ENCODE measurements around the gene SLC35F3.
"Not testable (repeated sequence)": the region's sequence is repeated elsewhere in the genome, so short reads cannot be mapped to it uniquely, and the experiment has no call there.

SLC35F3 gene

DNA sequence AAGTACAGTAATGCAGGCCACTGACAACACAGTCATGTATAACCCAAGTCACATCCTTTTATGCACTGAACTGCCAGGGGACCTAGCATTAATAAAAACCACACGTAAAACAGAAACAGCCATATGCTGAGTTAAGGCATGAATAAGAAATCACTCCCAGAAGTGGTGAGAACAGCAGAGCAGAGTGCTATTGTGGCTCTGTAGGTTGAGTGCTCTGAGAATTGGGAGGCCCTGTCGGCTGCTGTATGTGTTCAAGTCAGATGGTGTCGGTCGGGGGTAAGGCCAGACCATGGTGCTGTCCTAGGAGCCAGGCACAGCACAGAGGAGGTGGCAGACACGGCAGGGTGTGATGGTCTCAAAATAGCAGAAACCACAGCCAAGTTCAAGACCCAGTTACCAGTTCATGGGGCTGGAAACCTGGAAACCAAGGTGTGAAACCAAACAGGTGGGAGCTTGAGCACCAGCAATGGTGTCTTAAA is 342.2 kb downstream of the SLC35F3 start:
- peaks cover 7% of the 10 kb centered on the region for H3K27me3 Mint-ChIP-seq

DNA sequence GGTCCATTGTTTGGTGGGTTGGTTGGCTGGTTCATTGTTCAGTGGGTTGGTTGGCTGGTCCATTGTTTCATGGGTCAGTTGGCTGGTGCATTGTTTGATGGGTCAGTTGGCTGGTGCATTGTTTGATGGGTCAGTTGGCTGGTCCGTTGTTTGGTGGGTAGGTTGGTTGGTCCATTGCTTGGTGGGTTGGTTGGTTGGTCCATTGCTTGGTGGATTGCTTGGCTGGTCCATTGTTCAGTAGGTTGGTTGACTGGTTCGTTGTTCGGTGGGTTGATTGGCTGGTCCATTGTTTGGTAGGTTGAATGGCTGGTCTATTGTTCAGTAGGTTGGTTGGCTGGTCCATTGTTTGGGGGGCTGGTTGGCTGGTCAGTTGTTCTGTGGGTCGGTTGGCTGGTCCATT is 343.3 kb downstream of the SLC35F3 start:
- peaks cover 22% of the 10 kb centered on the region for H3K4me1 Mint-ChIP-seq
- not testable (repeated sequence) for H3K27ac Mint-ChIP-seq; H3K36me3 Mint-ChIP-seq; ATAC-seq (ENCODE audit: low read depth); DNase-seq (ENCODE audit: low spot score in 2 of 2); H3K27me3 Mint-ChIP-seq; H3K9me3 Mint-ChIP-seq; H3K4me3 Mint-ChIP-seq

More for the DNA sequence above, 342.2 kb downstream of the SLC35F3 start:
- no peak overlapping the region for H3K27ac Mint-ChIP-seq
- DNase-seq (ENCODE audit: low spot score in 2 of 2) (no peak), ATAC-seq (ENCODE audit: low read depth) (peak; percentile 80)
- H3K36me3 Mint-ChIP-seq = no peaks in the 10 kb centered on the region
- peak overlapping the region; percentile 15 for H3K4me3 Mint-ChIP-seq
- H3K9me3 Mint-ChIP-seq = peaks cover 9% of the 10 kb centered on the region
- peaks cover 22% of the 10 kb centered on the region for H3K4me1 Mint-ChIP-seq

DNA sequence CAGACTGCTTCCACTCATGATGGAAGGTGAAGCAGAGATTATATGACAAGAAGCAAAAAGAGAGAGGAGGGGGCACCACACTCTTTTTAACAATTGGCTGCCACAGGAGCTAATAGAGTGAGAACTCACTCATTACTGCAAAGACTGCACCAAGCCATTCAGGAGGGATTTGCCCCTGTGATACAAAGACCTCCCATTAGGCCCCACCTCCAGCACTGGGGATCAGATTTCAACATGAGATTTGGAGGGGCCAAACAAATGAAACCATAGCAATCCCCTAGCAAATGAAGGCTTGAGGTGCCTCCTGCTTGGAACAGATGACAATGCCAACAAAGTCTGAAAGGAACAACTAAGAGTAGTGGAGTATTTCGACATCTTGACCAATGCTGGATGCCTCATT is 346.3 kb downstream of the SLC35F3 start:
- H3K4me1 Mint-ChIP-seq = peaks cover 12% of the 10 kb centered on the region
- ATAC-seq (ENCODE audit: low read depth) (no peak), DNase-seq (ENCODE audit: low spot score in 2 of 2) (no peak)
- no peak overlapping the region for H3K27ac Mint-ChIP-seq
- peaks cover 9% of the 10 kb centered on the region for H3K9me3 Mint-ChIP-seq
- H3K4me3 Mint-ChIP-seq = no peak overlapping the region
- H3K27me3 Mint-ChIP-seq = peaks cover 9% of the 10 kb centered on the region
- H3K36me3 Mint-ChIP-seq = no peaks in the 10 kb centered on the region

DNA sequence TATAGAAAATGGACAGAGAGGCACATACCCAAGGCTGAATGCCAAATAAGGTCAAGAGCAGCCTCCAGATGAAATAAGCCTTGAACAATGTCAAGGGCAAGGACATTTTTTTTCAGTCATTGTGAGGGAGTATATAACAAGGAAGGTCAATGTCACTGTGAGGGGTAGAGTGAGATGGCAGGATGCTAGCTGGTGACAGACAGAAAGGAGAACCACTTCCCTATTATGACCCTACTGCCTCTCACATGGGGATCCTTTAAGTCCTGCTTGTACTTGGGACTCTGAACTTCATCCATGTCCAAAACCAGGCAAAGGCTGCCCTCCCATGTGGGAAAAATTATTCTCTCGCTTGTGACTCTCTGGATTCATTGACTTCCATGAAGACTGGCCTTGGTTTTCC is 349.3 kb downstream of the SLC35F3 start:
- Mint-ChIP-seq H3K27me3 (peaks cover 9% of the 10 kb centered on the region), H3K27ac (no peak overlapping the region), H3K9me3 (peaks cover 6% of the 10 kb centered on the region), H3K36me3 (no peaks in the 10 kb centered on the region), H3K4me3 (no peak overlapping the region), H3K4me1 (no peaks in the 10 kb centered on the region)
- DNase-seq (ENCODE audit: low spot score in 2 of 2) = no peak
- ATAC-seq (ENCODE audit: low read depth) = no peak

DNA sequence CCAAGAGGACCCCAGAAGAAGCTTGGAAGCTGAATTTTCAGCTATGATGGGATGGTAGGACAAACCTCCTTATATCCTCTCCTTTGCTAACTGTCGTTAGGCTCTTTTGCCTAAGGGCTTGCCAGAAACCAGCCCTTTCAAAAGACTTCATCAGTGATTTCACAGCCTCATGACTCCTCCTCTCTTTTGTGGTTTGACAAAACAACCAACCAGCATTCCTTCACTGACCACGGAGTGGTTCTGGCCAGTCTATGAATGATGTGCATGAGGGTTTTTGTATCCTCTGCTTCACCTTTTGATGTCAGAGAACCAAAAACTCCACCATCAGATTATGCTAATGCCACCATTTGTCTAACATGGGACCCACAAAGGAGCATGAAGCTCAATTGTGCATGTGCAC is 351.9 kb downstream of the SLC35F3 start:
- no peak for ATAC-seq (ENCODE audit: low read depth)

GRCh38 chr1:234258071-234258470 is 353.6 kb downstream of the SLC35F3 start:
- DNase-seq (ENCODE audit: low spot score in 2 of 2) = no peak
- peaks cover 13% of the 10 kb centered on the region for H3K27me3 Mint-ChIP-seq
- peaks cover 6% of the 10 kb centered on the region for H3K9me3 Mint-ChIP-seq
- H3K27ac Mint-ChIP-seq = no peak overlapping the region
- no peaks in the 10 kb centered on the region for H3K36me3 Mint-ChIP-seq
- no peak for ATAC-seq (ENCODE audit: low read depth)
- H3K4me3 Mint-ChIP-seq = no peak overlapping the region
- peaks cover 2% of the 10 kb centered on the region for H3K4me1 Mint-ChIP-seq

More for the DNA sequence above, 351.9 kb downstream of the SLC35F3 start:
- peaks cover 2% of the 10 kb centered on the region for H3K4me1 Mint-ChIP-seq
- H3K27ac Mint-ChIP-seq = no peak overlapping the region
- H3K36me3 Mint-ChIP-seq = no peaks in the 10 kb centered on the region
- peaks cover 9% of the 10 kb centered on the region for H3K27me3 Mint-ChIP-seq
- H3K4me3 Mint-ChIP-seq = no peak overlapping the region
- DNase-seq (ENCODE audit: low spot score in 2 of 2) = no peak
- H3K9me3 Mint-ChIP-seq = peaks cover 6% of the 10 kb centered on the region

DNA sequence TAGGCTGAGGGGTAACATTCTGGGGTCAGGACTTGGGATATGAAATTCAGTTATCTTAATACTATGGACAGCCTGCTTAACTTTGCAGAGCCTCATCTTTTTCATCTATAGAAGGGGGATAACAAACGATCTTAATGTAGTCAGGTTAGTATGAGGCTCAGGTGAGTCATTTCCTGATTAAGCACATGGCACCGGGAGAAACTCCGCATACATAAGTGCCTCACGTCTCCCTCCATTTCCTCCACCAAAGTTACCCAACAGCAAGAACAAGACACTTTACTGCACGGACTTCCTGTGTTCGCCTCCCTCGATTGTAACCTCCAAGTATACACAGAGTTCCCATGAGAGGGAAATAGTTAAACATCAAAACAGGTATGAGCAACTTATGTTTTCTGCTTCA is 356.1 kb downstream of the SLC35F3 start:
- DNase-seq (ENCODE audit: low spot score in 2 of 2) (no peak), ATAC-seq (ENCODE audit: low read depth) (no peak)
- peaks cover 2% of the 10 kb centered on the region for H3K4me1 Mint-ChIP-seq
- no peak overlapping the region for H3K27ac Mint-ChIP-seq
- H3K27me3 Mint-ChIP-seq = peaks cover 18% of the 10 kb centered on the region
- H3K36me3 Mint-ChIP-seq = no peaks in the 10 kb centered on the region
- H3K9me3 Mint-ChIP-seq = peaks cover 6% of the 10 kb centered on the region
- no peak overlapping the region for H3K4me3 Mint-ChIP-seq

DNA sequence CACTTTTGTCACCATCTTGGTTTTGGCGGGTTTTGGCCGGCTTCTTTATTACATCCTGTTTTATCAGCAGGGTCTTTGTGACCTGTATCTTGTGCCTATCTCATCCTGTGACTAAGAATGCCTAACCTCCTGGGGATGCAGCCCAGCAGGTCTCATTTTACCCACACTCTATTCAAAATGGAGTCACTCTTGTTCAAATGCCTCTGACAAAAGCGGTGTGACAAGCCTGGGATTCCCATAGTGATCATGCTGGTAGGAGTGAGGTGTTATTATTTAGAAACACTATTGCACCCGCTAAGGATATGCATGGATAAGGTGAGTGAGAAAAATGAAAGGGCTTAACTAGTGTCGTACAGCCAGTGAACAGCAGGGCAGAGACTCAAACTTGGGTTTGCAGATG is 357.1 kb downstream of the SLC35F3 start:
- DNase-seq (ENCODE audit: low spot score in 2 of 2) = no peak
- Mint-ChIP-seq H3K27ac (no peak overlapping the region), H3K36me3 (no peaks in the 10 kb centered on the region), H3K9me3 (peaks cover 6% of the 10 kb centered on the region), H3K27me3 (peaks cover 21% of the 10 kb centered on the region), H3K4me3 (no peak overlapping the region), H3K4me1 (peaks cover 5% of the 10 kb centered on the region)
- no peak for ATAC-seq (ENCODE audit: low read depth)

DNA sequence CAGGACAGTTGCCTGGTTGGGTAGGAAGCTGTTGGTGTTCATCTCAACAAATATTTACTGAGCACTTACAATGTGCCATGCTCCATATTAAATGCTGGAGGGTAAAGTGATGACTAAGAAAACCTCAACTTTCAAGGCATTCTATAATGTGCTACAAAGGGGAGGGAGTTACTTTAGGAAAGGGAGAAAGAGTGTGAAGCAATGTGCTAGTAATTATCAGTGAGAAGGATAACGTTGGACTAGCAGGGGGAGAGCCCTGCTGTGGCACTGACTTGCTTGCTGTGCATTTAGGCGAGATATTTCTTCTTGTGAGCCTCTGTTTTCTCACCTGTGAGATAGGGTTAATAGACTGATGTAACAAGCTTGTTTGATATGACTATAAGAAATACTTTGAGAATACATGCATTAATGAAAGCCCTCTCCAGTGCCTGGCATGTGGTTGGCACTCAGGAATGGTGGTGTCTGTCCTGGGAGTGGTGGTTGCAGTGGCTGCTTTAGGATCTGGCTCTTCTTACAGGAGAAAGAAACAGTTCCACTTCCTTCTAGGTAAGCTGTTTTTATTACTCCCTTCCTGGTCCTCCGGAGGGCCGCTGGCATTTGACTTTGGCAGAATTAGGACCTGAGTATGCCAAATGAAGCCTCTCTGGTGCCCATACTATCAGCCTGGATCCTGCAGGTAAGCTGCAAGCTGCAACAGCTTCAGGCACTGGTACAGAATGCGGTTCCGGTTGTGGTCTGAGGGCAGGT is 357.7 kb downstream of the SLC35F3 start:
- Mint-ChIP-seq H3K36me3 (no peaks in the 10 kb centered on the region), H3K4me1 (peaks cover 5% of the 10 kb centered on the region), H3K27me3 (peaks cover 19% of the 10 kb centered on the region), H3K4me3 (no peak overlapping the region), H3K9me3 (peaks cover 5% of the 10 kb centered on the region), H3K27ac (no peak overlapping the region)
- DNase-seq (ENCODE audit: low spot score in 2 of 2) (no peak), ATAC-seq (ENCODE audit: low read depth) (no peak)

- ATAC-seq (ENCODE audit: low read depth) (no peak), DNase-seq (ENCODE audit: low spot score in 2 of 2) (no peak)
- H3K36me3 Mint-ChIP-seq = no peaks in the 10 kb centered on the region
- H3K4me1 Mint-ChIP-seq = peaks cover 5% of the 10 kb centered on the region
- H3K9me3 Mint-ChIP-seq = no peaks in the 10 kb centered on the region
- H3K27me3 Mint-ChIP-seq = peaks cover 17% of the 10 kb centered on the region
- no peak overlapping the region for H3K27ac Mint-ChIP-seq
- no peak overlapping the region for H3K4me3 Mint-ChIP-seq
These were observed 358.3 kb downstream of the SLC35F3 start for GRCh38 chr1:234262754-234263105.

DNA sequence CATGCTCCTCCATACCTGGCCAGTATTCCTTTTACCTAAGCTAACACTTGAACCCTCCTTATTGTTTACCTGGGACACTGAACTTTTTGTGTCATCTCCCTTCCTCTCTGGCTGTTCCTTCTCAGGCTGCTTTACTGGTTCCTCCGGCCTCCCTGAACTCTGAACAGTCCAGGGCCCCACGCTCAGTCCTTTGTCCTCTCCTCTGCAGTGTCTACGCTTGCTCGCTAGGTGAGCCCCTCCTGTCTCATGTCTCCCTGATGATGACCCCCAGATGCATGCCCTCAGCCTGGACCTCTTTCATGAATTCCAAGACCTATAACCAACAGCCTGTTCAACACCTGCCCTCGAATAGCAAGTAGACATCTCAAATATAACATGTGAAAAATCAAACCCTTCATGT is 360.4 kb downstream of the SLC35F3 start:
- ATAC-seq (ENCODE audit: low read depth) (no peak), DNase-seq (ENCODE audit: low spot score in 2 of 2) (no peak)
- Mint-ChIP-seq H3K36me3 (no peaks in the 10 kb centered on the region), H3K4me1 (peaks cover 5% of the 10 kb centered on the region), H3K9me3 (no peaks in the 10 kb centered on the region), H3K27ac (no peak overlapping the region), H3K4me3 (no peak overlapping the region), H3K27me3 (peaks cover 17% of the 10 kb centered on the region)

- H3K4me1 Mint-ChIP-seq = peaks cover 5% of the 10 kb centered on the region
- ATAC-seq (ENCODE audit: low read depth) (no peak), DNase-seq (ENCODE audit: low spot score in 2 of 2) (no peak)
- no peak overlapping the region for H3K4me3 Mint-ChIP-seq
- no peaks in the 10 kb centered on the region for H3K9me3 Mint-ChIP-seq
- H3K27ac Mint-ChIP-seq = no peak overlapping the region
- H3K27me3 Mint-ChIP-seq = peaks cover 17% of the 10 kb centered on the region
- no peaks in the 10 kb centered on the region for H3K36me3 Mint-ChIP-seq
These were observed 360.8 kb downstream of the SLC35F3 start for GRCh38 chr1:234265321-234265720.

GRCh38 chr1:234265861-234266260 is 361.4 kb downstream of the SLC35F3 start:
- peaks cover 14% of the 10 kb centered on the region for H3K27me3 Mint-ChIP-seq
- ATAC-seq (ENCODE audit: low read depth) (no peak), DNase-seq (ENCODE audit: low spot score in 2 of 2) (no peak)
- no peak overlapping the region for H3K4me3 Mint-ChIP-seq
- H3K36me3 Mint-ChIP-seq = no peaks in the 10 kb centered on the region
- H3K9me3 Mint-ChIP-seq = no peaks in the 10 kb centered on the region
- peaks cover 3% of the 10 kb centered on the region for H3K4me1 Mint-ChIP-seq
- no peak overlapping the region for H3K27ac Mint-ChIP-seq

GRCh38 chr1:234270093-234270492 is 365.6 kb downstream of the SLC35F3 start:
- Mint-ChIP-seq H3K27ac (no peak overlapping the region), H3K4me1 (peaks cover 3% of the 10 kb centered on the region), H3K36me3 (no peaks in the 10 kb centered on the region), H3K4me3 (no peak overlapping the region), H3K27me3 (peaks cover 14% of the 10 kb centered on the region), H3K9me3 (no peaks in the 10 kb centered on the region)
- DNase-seq (ENCODE audit: low spot score in 2 of 2) = no peak
- no peak for ATAC-seq (ENCODE audit: low read depth)

DNA sequence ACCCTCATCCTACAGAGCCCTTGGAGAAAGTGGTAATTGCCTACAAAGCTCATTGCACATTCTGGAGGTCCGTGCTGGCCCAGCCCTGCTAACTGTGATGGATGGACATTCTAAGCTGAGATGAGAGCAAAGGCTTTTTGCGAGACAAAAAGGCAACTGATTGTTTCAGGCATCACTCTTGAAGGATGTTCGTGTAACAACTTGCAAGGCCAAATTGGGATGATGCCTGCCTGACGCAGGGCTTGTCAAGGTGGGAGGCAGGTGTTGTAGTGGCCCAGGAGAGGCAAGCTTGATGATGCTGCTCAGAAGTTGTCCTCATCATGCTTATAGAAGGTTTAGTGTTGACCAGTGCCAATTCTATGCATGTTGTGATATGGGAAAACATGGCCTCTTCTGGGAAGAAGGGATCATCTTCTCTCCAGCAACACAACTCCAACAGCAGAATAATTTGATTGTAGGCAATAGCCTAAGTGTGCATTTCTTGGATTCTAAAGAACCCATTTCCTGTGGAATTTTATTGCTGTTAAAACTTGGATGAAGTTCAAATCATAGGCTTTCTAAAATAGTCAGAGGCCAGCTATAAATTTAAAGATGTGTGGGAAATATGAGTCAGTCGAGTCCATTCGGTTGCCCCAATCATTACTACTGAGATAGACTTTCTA is 366.2 kb downstream of the SLC35F3 start:
- Mint-ChIP-seq H3K4me1 (peaks cover 2% of the 10 kb centered on the region), H3K36me3 (no peaks in the 10 kb centered on the region), H3K9me3 (no peaks in the 10 kb centered on the region), H3K27me3 (peaks cover 13% of the 10 kb centered on the region), H3K27ac (no peak overlapping the region), H3K4me3 (no peak overlapping the region)
- DNase-seq (ENCODE audit: low spot score in 2 of 2) (no peak), ATAC-seq (ENCODE audit: low read depth) (no peak)

Measured in memory B cell (primary cell).